ENCODE data around the gene CD7.

The CD7 gene

DNA sequence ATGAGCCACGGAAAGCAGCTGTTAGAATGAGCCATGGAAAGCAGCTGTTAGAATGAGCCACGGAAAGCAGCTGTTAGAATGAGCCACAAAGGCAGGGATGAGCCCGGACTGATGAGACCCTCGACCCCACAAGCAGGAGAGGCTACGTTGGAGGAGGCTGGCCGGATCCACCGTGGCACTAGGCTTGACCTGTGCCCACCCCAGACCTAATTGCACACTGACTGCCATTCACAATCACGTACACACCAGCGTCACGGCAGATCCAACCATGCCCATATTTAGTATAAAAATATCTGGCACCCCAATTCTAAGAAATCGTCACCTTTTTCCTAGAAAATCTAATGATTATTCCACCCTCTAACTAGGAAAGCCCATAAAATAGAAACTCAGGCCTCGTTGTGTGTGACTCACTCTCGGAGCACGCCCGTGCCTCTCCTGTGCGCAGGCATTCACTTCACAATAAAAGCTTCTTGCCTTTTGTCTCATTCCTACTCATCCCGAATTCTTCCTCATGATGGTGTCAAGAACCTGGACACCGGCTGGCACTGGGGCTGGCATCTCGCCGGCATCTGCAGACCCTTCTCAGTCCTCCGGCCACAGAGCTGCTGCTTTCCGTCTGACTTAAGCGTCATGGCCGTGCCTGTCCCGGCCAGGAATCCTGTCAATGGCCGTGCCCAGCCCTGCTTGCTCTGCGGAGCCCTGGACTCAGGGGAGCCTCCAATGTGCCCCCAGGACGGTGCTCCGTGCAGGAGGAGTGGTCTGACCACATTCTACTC is 21.6 kb upstream of the CD7 start (continued):
- TF ChIP-seq, protein P1, sequence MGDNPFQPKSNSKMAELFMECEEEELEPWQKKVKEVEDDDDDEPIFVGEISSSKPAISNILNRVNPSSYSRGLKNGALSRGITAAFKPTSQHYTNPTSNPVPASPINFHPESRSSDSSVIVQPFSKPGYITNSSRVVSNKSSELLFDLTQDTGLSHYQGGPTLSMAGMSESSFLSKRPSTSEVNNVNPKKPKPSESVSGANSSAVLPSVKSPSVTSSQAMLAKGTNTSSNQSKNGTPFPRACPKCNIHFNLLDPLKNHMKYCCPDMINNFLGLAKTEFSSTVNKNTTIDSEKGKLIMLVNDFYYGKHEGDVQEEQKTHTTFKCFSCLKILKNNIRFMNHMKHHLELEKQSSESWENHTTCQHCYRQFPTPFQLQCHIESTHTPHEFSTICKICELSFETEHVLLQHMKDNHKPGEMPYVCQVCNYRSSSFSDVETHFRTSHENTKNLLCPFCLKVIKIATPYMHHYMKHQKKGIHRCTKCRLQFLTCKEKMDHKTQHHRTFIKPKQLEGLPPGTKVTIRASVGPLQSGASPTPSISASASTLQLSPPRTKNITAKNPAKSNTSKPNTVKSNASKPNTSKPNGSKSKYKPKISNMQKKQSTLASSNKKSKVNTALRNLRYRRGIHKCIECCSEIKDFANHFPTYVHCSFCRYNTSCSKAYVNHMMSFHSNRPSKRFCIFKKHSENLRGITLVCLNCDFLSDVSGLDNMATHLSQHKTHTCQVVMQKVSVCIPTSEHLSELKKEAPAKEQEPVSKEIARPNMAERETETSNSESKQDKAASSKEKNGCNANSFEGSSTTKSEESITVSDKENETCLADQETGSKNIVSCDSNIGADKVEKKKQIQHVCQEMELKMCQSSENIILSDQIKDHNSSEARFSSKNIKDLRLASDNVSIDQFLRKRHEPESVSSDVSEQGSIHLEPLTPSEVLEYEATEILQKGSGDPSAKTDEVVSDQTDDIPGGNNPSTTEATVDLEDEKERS (tag by site-specific recombination; IDR thresholded peaks at IDR 0.05): no peak
- TF ChIP-seq ZNF433 (tag by site-specific recombination; IDR thresholded peaks at IDR 0.05; ENCODE audit: low read depth): no peak
- peak; percentile 69 for TF ChIP-seq GLIS1 (tag by site-specific recombination; IDR thresholded peaks at IDR 0.05)
- TF ChIP-seq, protein P2, sequence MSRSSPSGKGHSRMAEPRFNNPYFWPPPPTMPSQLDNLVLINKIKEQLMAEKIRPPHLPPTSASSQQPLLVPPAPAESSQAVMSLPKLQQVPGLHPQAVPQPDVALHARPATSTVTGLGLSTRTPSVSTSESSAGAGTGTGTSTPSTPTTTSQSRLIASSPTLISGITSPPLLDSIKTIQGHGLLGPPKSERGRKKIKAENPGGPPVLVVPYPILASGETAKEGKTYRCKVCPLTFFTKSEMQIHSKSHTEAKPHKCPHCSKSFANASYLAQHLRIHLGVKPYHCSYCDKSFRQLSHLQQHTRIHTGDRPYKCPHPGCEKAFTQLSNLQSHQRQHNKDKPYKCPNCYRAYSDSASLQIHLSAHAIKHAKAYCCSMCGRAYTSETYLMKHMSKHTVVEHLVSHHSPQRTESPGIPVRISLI (tag by site-specific recombination; IDR thresholded peaks at IDR 0.05): no peak
- TF ChIP-seq ZNF211 (tag by site-specific recombination; IDR thresholded peaks at IDR 0.05; ENCODE audit: low read depth): no peak

DNA sequence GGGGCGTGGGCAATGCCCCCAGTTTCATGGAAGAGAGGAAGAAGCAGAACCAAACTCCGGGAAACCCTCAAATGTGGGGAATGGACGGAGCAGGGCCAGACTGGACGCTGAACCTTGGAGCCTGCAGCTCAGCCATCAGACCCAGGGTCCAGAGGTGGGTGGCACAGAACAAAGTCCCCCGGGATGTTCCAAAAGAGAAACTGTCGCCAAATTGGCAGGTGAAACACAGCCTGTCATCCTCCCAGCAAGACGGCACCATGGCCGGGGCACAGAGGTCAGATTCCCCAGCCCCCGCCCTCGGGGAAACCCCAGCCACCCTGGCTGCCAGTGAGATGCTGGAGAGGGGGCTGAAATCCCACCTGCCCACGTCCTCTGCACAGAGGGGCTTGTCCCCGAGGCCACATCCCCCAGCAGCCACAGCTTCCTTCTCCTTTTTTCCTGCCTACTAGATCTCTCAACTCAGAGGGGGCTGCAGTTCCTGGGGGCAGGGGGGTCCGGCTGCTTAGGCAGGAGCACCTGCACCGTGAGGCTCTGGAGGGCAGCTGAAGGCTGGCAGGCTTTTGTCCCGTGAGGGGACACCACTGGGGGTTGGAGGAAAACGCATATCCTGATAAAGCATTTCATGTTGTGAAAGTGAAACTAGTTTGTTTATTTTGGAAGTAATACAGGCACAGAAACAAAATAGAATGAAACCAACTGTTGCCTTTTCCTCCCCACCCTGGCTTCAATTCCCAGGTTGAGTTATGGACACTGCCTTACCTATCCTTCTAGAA is 17.4 kb upstream of the CD7 start:
- ChIA-PET POLR2A (interaction anchor here (2.0 kb wide), 1 partner anchor 43 kb away, joined by 9 read pairs; no protein-coding TSS in a partner anchor), CTCF (interaction anchor here (0.6 to 0.7 kb wide), 2 partner anchors 14 to 16 kb away, joined by 3 to 4 read pairs; no protein-coding TSS in a partner anchor)
- H3K36me3 ChIP-seq (ENCODE audit: control insufficient read depth in 2 of 2, insufficient read depth in 1 of 2, low read length in 2 of 2): no peaks in the 10 kb centered on the region
- H3K4me1 ChIP-seq (ENCODE audit: control insufficient read depth, insufficient read depth, low read length): peaks cover 27% of the 10 kb centered on the region
- peak overlapping the region; percentile 45; the same call in 1 of the 2 replicates for H3K27ac ChIP-seq (ENCODE audit: extremely low read depth, low read depth, low read length)
- H3K9me3 ChIP-seq (ENCODE audit: control insufficient read depth, insufficient read depth, low read depth, low read length): no peaks in the 10 kb centered on the region
- no peak overlapping the region for H3K4me3 ChIP-seq (ENCODE audit: low read depth, low read length)
- TF ChIP-seq ZNF169 (tag by site-specific recombination; IDR thresholded peaks at IDR 0.05) (no peak), WT1 (tag by site-specific recombination; IDR thresholded peaks at IDR 0.05) (0 out of 2 replicates have a peak, but pooled peaks have one; percentile 13), ZNF629 (tag by site-specific recombination; IDR thresholded peaks at IDR 0.05) (peak; percentile 35; the same call in 1 of the 2 replicates), GLIS1 (tag by site-specific recombination; IDR thresholded peaks at IDR 0.05) (peak; percentile 94), YY2 (tag by site-specific recombination; IDR thresholded peaks at IDR 0.05) (no peak), ZNF366 (tag by site-specific recombination; conservative IDR thresholded peaks at IDR 0.05) (peak; percentile 33; the same call in 1 of the 2 replicates), SCRT2 (tag by site-specific recombination; IDR thresholded peaks at IDR 0.05) (peak; percentile 97), ZNF585B (tag by site-specific recombination; IDR thresholded peaks at IDR 0.05) (no peak), ZBTB20 (tag by site-specific recombination; IDR thresholded peaks at IDR 0.05) (peak; percentile 48; the same call in 1 of the 2 replicates), SCRT1 (tag by site-specific recombination; IDR thresholded peaks at IDR 0.05; ENCODE audit: borderline replicate concordance) (peak; percentile 70)
- TF ChIP-seq, protein P3, sequence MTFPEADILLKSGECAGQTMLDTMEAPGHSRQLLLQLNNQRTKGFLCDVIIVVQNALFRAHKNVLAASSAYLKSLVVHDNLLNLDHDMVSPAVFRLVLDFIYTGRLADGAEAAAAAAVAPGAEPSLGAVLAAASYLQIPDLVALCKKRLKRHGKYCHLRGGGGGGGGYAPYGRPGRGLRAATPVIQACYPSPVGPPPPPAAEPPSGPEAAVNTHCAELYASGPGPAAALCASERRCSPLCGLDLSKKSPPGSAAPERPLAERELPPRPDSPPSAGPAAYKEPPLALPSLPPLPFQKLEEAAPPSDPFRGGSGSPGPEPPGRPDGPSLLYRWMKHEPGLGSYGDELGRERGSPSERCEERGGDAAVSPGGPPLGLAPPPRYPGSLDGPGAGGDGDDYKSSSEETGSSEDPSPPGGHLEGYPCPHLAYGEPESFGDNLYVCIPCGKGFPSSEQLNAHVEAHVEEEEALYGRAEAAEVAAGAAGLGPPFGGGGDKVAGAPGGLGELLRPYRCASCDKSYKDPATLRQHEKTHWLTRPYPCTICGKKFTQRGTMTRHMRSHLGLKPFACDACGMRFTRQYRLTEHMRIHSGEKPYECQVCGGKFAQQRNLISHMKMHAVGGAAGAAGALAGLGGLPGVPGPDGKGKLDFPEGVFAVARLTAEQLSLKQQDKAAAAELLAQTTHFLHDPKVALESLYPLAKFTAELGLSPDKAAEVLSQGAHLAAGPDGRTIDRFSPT (tag by site-specific recombination; IDR thresholded peaks at IDR 0.05): 0 out of 2 replicates have a peak, but pooled peaks have one; percentile 9
- TF ChIP-seq, protein P4, sequence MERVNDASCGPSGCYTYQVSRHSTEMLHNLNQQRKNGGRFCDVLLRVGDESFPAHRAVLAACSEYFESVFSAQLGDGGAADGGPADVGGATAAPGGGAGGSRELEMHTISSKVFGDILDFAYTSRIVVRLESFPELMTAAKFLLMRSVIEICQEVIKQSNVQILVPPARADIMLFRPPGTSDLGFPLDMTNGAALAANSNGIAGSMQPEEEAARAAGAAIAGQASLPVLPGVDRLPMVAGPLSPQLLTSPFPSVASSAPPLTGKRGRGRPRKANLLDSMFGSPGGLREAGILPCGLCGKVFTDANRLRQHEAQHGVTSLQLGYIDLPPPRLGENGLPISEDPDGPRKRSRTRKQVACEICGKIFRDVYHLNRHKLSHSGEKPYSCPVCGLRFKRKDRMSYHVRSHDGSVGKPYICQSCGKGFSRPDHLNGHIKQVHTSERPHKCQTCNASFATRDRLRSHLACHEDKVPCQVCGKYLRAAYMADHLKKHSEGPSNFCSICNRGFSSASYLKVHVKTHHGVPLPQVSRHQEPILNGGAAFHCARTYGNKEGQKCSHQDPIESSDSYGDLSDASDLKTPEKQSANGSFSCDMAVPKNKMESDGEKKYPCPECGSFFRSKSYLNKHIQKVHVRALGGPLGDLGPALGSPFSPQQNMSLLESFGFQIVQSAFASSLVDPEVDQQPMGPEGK (tag by site-specific recombination; IDR thresholded peaks at IDR 0.05): peak; percentile 44; the same call in 1 of the 2 replicates
- TF ChIP-seq, protein P5, sequence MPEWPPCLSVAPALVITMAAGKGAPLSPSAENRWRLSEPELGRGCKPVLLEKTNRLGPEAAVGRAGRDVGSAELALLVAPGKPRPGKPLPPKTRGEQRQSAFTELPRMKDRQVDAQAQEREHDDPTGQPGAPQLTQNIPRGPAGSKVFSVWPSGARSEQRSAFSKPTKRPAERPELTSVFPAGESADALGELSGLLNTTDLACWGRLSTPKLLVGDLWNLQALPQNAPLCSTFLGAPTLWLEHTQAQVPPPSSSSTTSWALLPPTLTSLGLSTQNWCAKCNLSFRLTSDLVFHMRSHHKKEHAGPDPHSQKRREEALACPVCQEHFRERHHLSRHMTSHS (tag by site-specific recombination; IDR thresholded peaks at IDR 0.05): no peak
- TF ChIP-seq, protein P6, sequence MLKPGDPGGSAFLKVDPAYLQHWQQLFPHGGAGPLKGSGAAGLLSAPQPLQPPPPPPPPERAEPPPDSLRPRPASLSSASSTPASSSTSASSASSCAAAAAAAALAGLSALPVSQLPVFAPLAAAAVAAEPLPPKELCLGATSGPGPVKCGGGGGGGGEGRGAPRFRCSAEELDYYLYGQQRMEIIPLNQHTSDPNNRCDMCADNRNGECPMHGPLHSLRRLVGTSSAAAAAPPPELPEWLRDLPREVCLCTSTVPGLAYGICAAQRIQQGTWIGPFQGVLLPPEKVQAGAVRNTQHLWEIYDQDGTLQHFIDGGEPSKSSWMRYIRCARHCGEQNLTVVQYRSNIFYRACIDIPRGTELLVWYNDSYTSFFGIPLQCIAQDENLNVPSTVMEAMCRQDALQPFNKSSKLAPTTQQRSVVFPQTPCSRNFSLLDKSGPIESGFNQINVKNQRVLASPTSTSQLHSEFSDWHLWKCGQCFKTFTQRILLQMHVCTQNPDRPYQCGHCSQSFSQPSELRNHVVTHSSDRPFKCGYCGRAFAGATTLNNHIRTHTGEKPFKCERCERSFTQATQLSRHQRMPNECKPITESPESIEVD (tag by site-specific recombination; IDR thresholded peaks at IDR 0.05): peak; percentile 66
- TF ChIP-seq, protein P7, sequence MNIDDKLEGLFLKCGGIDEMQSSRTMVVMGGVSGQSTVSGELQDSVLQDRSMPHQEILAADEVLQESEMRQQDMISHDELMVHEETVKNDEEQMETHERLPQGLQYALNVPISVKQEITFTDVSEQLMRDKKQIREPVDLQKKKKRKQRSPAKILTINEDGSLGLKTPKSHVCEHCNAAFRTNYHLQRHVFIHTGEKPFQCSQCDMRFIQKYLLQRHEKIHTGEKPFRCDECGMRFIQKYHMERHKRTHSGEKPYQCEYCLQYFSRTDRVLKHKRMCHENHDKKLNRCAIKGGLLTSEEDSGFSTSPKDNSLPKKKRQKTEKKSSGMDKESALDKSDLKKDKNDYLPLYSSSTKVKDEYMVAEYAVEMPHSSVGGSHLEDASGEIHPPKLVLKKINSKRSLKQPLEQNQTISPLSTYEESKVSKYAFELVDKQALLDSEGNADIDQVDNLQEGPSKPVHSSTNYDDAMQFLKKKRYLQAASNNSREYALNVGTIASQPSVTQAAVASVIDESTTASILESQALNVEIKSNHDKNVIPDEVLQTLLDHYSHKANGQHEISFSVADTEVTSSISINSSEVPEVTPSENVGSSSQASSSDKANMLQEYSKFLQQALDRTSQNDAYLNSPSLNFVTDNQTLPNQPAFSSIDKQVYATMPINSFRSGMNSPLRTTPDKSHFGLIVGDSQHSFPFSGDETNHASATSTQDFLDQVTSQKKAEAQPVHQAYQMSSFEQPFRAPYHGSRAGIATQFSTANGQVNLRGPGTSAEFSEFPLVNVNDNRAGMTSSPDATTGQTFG (tag by site-specific recombination; IDR thresholded peaks at IDR 0.05; ENCODE audit: borderline replicate concordance): no peak

All from HEK293 (cell line).